Dendritic cell treated with granulocyte-macrophage colony-stimulating factor and Interleukin-4, amounts not matched to agents 40 ng/mL and 50 ng/mL, for 4 days (primary cell): Measurements from ENCODE around the gene SPTLC2.

Experiments
- H3K27ac Mint-ChIP-seq: one replicate; pipeline ENCODE4 v1.8.0; 2022; ENCODE audit warnings: mild to moderate bottlenecking, mixed read lengths
- H3K27me3 Mint-ChIP-seq: one replicate; pipeline ENCODE4 v1.8.0; 2022; ENCODE audit warnings: mild to moderate bottlenecking, mixed read lengths
- H3K36me3 Mint-ChIP-seq: one replicate; pipeline ENCODE4 v1.8.0; 2022; ENCODE audit warnings: low read depth, mixed read lengths
- H3K4me1 Mint-ChIP-seq: one replicate; pipeline ENCODE4 v1.8.0; 2022; ENCODE audit warnings: low read depth, mixed read lengths
- H3K4me3 Mint-ChIP-seq: one replicate; pipeline ENCODE4 v1.8.0; 2022; ENCODE audit warnings: mild to moderate bottlenecking, moderate library complexity, mixed read lengths
- H3K9me3 Mint-ChIP-seq: one replicate; pipeline ENCODE4 v1.8.0; 2022; ENCODE audit warnings: mixed read lengths
- intact Hi-C: fragments of 100-400 bp; cut with micrococcal nuclease; formaldehyde crosslinking; loops from one replicate; pipeline ENCODE4 v1.15.0; 2022

Gene SPTLC2

DNA sequence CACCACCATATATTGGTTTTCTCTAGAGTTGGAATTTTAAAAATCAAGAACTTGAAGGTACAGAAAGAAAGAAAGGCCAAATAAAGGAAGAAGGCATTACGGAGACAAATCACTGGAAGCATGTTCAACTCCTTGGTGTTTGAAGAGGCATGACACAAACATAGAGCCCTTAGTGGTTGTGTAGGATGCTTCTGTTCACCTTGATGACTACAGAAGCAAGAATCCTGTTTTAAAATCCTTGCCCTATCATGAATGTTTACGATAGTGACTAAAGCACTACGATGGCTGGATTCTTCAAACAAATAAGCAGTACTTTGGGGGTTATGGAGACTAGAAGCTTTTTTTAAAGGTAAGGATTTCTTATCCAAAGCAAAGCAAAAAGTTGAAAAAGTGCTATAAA is 107.6 kb downstream of the SPTLC2 start:
- Mint-ChIP-seq H3K9me3 (no peaks in the 10 kb centered on the region), H3K27me3 (no peaks in the 10 kb centered on the region), H3K4me1 (no peaks in the 10 kb centered on the region), H3K36me3 (peaks cover 75% of the 10 kb centered on the region), H3K27ac (no peak overlapping the region), H3K4me3 (no peak overlapping the region)
- intact Hi-C loops, result no loop called here

DNA sequence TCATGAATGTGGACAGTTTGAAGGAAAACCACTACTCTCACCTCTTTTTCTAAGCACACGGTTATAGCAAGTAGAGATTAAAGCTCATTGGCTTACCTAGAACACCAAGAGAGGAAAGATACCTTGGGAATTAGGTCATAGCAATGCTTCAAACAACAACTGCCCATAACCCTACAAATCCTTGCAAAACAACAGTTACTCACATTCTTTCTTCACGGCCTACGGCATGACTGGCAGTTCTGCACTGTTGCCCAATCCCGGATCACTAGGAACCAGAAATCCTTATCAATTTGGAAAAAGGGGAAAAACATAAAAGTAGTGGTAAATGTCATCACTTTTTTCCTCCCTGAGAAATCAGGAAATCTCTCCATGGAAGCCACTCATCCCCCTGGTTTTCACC is 108.2 kb downstream of the SPTLC2 start:
- H3K4me3 Mint-ChIP-seq, result no peak overlapping the region
- no peak overlapping the region for H3K27ac Mint-ChIP-seq
- no peaks in the 10 kb centered on the region for H3K27me3 Mint-ChIP-seq
- H3K4me1 Mint-ChIP-seq, result no peaks in the 10 kb centered on the region
- H3K36me3 Mint-ChIP-seq, result peaks cover 69% of the 10 kb centered on the region
- intact Hi-C loops, result no loop called here
- H3K9me3 Mint-ChIP-seq, result no peaks in the 10 kb centered on the region

DNA sequence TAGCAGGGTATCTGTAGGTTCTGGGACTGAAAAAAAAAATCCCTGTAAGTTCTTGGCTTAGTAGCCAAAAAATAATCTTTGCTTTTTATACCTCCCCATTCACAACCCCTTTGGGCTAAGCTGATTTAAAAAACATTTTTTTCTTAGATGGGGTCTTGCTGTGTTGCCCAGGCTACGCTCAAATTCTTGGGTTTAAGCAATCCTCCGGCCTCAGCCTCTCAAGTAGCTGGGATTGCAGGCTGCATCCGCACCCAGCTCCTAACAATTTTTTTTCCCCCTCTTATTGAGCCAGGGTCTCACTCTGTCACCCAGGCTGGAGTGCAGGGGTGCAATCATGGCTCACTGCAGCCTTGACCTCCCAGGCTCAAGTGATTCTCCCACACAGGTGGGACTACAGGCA is 108.7 kb downstream of the SPTLC2 start:
- peaks cover 66% of the 10 kb centered on the region for H3K36me3 Mint-ChIP-seq
- no peak overlapping the region for H3K27ac Mint-ChIP-seq
- H3K27me3 Mint-ChIP-seq, result no peaks in the 10 kb centered on the region
- intact Hi-C loops, result no loop called here
- no peaks in the 10 kb centered on the region for H3K9me3 Mint-ChIP-seq
- H3K4me1 Mint-ChIP-seq, result no peaks in the 10 kb centered on the region
- H3K4me3 Mint-ChIP-seq, result no peak overlapping the region

DNA sequence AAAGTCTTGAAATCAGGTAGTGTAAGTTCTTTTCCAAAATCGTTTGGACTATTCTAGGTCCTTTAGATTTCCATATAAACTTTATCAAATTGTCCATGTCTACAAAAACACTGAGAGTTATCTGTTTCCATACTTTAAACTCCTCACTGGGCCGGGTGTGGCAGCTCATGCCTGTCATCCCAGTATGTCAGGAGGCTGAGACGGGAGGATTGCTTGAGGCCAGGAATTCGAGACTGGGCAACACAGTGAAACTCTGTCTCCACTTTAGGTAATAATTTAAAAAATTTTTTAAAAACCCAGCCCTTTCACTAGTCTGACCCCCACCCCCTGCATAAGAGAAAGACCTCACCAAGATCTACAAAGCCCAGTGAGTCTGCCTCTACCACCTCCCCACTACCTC is 111.4 kb downstream of the SPTLC2 start:
- Mint-ChIP-seq H3K4me1 (no peaks in the 10 kb centered on the region), H3K36me3 (peaks cover 38% of the 10 kb centered on the region), H3K27ac (no peak overlapping the region), H3K4me3 (no peak overlapping the region), H3K9me3 (no peaks in the 10 kb centered on the region), H3K27me3 (peaks cover 14% of the 10 kb centered on the region)
- intact Hi-C loops, result no loop called here

DNA sequence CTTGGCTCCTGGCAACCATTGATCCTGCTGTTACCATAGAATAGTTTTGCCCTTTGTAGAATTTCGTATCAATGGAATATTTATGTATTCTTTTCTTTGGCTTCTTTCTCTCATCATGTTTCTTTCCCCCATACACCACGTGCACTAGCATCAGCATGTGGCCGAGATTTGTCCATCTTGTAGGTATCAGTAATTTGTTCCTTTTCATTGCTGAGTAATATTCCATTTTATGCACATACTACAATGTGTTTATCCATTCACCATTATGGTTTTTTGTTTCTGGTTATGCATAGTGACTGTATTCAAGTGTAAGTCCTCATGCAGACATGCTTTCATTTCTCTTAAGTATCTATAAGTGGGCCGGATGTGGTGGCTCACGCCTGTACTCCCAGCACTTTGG is 113.3 kb downstream of the SPTLC2 start:
- peaks cover 25% of the 10 kb centered on the region for H3K36me3 Mint-ChIP-seq
- peaks cover 2% of the 10 kb centered on the region for H3K4me1 Mint-ChIP-seq
- no peak overlapping the region for H3K4me3 Mint-ChIP-seq
- H3K27ac Mint-ChIP-seq, result no peak overlapping the region
- H3K27me3 Mint-ChIP-seq, result peaks cover 29% of the 10 kb centered on the region
- intact Hi-C loops, result no loop called here
- H3K9me3 Mint-ChIP-seq, result no peaks in the 10 kb centered on the region

DNA sequence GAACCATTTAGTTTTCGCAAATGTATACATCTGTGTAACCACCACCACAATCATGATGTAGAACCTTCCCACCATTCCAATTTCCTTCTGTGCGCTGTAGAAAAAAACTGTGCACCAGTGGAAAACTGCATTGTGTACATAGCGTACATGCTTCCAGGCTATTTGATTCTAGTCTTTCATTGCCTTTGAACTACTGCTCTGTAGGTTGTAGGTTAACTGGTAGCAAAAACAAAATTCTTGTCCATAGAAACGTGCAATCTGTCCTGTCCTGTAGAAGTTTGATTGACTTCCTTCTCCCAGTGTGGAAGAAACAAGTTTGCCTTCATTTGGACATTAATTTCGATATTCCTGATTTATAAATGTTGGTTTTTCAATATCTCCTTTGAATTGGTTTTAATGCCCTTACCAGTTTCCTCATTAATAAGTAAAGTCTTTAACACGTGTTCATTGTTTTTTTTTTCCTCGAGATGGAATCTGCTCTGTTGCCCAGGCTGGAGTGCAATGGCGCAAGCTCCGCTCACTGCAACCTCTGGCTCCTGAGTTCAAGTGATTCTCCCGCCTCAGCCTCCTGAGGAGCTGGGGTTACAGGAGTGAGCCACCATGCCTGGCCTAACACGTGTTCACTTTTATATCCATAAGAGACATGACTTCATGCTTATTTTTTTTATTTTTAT is 114.2 kb downstream of the SPTLC2 start:
- intact Hi-C loops, result no loop called here
- no peaks in the 10 kb centered on the region for H3K9me3 Mint-ChIP-seq

DNA sequence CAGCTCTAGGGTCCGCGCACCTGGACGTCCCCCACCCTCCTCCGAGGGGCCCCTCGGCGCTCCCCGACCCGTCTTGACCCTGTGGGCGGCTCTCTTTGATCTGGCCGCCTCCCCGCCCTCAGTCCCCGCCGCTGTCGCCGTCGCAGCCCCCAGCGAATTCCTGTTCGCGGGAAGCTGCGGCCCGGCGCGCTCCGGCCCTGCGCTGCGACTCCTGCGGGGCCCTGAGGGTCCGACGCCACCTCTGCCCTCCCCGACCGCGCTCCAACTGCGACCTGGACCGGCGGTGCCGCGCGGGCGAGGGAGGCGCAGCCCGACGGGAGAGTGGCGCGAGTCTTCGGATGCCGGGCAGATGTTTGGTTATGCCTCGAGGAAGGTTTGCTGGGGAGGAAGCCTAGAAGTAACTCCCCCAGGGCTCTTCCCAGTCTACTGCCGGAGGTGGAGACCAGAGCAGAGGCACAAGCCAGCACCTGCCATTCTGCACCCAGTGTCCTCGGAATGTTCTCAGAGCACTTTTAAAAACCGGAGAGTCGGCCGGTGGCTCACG is 117.4 kb downstream of the SPTLC2 start:
- intact Hi-C loops, result no loop called here
- Mint-ChIP-seq H3K4me3 (peak overlapping the region; percentile 58), H3K27ac (no peak overlapping the region), H3K4me1 (peaks cover 7% of the 10 kb centered on the region), H3K27me3 (peaks cover 47% of the 10 kb centered on the region), H3K36me3 (no peaks in the 10 kb centered on the region), H3K9me3 (no peaks in the 10 kb centered on the region)

More for the DNA sequence above, 114.2 kb downstream of the SPTLC2 start:
- Mint-ChIP-seq H3K4me1 (peaks cover 7% of the 10 kb centered on the region), H3K36me3 (peaks cover 16% of the 10 kb centered on the region), H3K27ac (no peak overlapping the region), H3K4me3 (no peak overlapping the region), H3K27me3 (peaks cover 38% of the 10 kb centered on the region)

DNA sequence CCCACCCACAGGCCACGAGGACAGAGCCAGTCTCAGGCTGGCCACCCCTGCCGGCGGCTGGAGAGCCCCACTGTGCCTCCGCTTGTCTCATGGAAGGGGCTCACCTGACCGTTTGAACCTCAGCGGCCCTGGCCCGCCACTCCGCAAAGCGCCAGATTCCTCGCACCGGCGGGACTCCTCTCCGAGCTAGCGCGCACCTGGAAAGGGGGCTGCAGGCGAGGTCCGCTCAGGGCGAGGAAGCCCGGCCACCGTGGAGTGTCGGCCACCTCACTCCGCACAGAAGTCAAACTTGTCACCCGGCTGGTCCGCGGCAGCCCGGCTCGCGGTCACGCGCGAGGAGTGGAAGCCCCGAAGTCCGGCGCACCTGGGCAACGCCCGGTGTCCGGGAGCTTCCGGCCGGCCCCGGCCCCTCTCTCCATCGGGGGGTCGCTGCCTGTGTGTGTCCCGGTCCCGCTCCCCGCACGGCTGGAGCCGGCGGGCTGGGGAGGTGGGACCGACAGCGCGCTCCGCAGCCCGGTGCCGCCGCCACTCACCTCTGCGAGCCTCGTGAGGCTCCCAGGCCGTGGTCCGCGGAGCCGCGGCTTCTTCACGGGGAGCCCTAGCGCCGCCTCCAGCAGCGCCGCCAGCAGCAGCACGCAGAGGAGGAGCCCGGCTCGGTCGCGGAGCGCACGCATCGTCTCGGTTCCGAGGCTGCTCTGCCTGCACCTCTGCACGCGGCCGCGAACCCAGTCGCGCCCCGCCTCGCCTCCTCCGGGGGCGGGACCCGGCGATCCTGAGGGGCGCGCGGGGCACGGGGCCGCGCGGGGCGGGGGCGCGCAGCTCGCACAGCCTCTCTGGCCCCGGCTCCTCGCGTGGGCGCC is 118.1 kb downstream of the SPTLC2 start, which contains the start of gene ISM2:
Gene ISM2, minus strand, starts transcription at position 697 of the 860 bp plus-strand sequence. Its CDS starts 23 bp downstream, at position 674.
- H3K36me3 Mint-ChIP-seq, result no peaks in the 10 kb centered on the region
- H3K27me3 Mint-ChIP-seq, result peaks cover 47% of the 10 kb centered on the region
- H3K4me3 Mint-ChIP-seq, result peak within 1 kb of the TSS; percentile 66
- intact Hi-C loops, result no loop called here
- no peaks in the 10 kb centered on the region for H3K9me3 Mint-ChIP-seq
- H3K4me1 Mint-ChIP-seq, result peaks cover 7% of the 10 kb centered on the region
- no peak within 1 kb of the TSS for H3K27ac Mint-ChIP-seq

DNA sequence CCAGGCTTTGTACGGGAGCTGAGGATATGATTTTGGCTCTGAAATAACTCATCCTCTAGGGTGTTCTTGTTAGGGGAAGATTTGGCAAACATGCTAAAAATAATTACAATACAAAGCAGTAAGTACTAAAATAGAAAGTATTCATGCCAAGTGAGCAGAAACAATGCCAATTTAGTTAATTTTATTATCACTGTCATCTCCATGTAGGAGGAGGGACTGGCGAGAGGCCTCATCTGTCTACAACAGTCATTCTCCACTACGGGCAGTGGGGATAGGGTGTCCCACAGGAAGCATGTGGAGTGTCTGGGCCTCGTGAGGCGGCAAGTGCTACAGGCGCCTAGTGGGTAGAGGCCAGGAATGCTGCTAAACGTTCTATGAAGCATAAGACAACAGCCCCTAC is 121.1 kb downstream of the SPTLC2 start:
- H3K36me3 Mint-ChIP-seq, result no peaks in the 10 kb centered on the region
- no peak overlapping the region for H3K27ac Mint-ChIP-seq
- H3K4me1 Mint-ChIP-seq, result peaks cover 7% of the 10 kb centered on the region

DNA sequence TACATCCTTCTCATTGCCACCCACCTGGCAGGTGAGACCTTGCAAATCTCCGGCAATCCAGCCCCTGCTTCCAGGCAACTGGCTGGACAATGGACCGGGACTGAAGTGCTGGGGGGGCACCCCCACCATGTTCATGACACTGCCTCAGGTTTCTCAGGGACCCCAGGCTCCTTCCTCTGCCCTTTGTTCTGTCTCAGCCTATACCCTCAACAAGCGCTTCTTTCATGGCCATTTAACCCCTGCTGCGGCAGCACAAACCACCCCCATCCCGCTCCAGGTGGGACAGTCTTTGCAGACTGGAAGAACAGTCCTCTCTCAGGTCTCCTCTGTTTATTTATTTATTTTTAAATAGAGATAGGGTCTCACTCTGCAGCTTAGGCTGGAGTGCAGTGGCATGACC is 125.4 kb downstream of the SPTLC2 start:
- no peak overlapping the region for H3K27ac Mint-ChIP-seq
- H3K36me3 Mint-ChIP-seq, result no peaks in the 10 kb centered on the region
- H3K9me3 Mint-ChIP-seq, result no peaks in the 10 kb centered on the region
- peaks cover 3% of the 10 kb centered on the region for H3K27me3 Mint-ChIP-seq
- H3K4me3 Mint-ChIP-seq, result no peak overlapping the region
- intact Hi-C loops, result no loop called here
- no peaks in the 10 kb centered on the region for H3K4me1 Mint-ChIP-seq

More for the DNA sequence above, 121.1 kb downstream of the SPTLC2 start:
- intact Hi-C loops, result no loop called here
- no peak overlapping the region for H3K4me3 Mint-ChIP-seq
- H3K9me3 Mint-ChIP-seq, result no peaks in the 10 kb centered on the region
- H3K27me3 Mint-ChIP-seq, result peaks cover 37% of the 10 kb centered on the region

DNA sequence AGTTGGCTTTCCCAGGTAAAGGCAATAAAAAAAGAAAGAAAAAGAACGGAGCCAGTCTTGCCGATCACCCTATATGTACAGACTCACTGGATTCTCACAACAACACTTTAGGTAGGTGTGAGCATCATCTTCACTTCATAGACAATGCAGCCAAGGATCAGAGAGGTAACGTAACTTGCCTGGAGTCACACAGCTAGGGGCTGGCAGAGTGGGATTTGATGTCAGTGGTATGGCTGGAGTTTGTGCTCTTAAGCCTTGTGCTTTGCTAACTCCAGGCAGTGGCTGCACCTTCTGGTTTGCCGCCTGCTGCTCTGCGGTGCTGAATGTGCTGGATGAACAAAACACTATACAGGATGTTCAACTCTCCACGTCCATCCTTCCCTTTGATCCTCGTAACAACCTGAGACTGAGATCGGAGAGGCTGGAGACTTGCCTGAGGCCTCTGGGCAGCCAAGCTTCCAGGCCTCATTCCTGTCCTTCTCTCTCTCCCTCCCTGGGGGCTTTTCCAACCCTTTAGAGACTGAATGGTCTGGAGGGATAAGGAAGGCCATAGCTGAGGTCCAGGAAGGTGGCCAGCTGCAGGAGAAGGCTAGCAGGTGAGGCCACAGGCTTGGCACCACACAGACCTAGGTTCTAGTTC is 126.0 kb downstream of the SPTLC2 start:
- Mint-ChIP-seq H3K27me3 (no peaks in the 10 kb centered on the region), H3K36me3 (no peaks in the 10 kb centered on the region), H3K9me3 (no peaks in the 10 kb centered on the region), H3K27ac (no peak overlapping the region), H3K4me3 (no peak overlapping the region), H3K4me1 (no peaks in the 10 kb centered on the region)
- intact Hi-C loops, result no loop called here

DNA sequence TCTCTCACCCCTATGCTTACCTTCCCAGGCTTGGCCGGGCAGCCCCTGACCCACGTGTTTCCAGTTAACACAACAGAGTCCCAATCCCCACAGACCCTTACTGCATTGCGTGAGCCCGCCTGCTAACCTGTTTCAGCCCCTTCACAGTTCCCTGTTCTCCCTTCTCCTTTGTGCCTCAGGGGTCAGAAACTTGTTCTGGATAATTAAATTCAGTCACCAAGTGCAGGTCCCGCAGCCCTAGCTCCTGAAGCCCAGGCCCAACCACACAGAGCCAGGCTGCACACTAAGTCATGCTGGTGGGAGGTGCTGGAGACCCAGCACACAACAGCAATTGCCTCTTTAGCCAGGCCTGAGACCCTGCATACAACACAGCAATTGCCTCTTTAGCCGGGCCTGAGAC is 127.4 kb downstream of the SPTLC2 start:
- intact Hi-C loops, result no loop called here
- no peak overlapping the region for H3K27ac Mint-ChIP-seq
- no peaks in the 10 kb centered on the region for H3K4me1 Mint-ChIP-seq
- H3K9me3 Mint-ChIP-seq, result no peaks in the 10 kb centered on the region
- H3K27me3 Mint-ChIP-seq, result no peaks in the 10 kb centered on the region
- no peak overlapping the region for H3K4me3 Mint-ChIP-seq
- no peaks in the 10 kb centered on the region for H3K36me3 Mint-ChIP-seq

DNA sequence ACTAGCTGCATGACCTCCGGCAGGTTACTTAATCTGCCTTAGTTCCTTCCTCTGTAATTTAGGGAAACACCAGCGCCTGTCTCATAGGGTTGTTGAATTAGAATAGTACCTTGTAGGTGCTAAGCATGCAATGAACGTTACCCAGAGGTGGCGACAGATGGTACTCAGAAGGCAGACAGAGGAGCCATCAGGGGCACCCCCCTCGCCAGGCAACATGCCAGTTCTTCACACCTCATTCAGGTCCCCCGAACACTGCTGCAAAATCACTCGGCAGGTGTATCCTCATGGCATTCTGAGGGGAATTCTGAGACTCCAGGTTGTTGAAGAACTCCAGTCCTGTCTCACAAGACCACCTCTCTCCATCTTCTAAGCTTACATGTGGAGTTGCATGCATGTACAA is 127.9 kb downstream of the SPTLC2 start:
- intact Hi-C loops, result no loop called here

More for the DNA sequence above, 127.9 kb downstream of the SPTLC2 start:
- H3K4me3 Mint-ChIP-seq, result no peak overlapping the region
- no peaks in the 10 kb centered on the region for H3K27me3 Mint-ChIP-seq
- no peak overlapping the region for H3K27ac Mint-ChIP-seq
- H3K9me3 Mint-ChIP-seq, result no peaks in the 10 kb centered on the region
- H3K4me1 Mint-ChIP-seq, result no peaks in the 10 kb centered on the region
- no peaks in the 10 kb centered on the region for H3K36me3 Mint-ChIP-seq
